ENCODE data around the gene VPS33B.
A peak's percentile ranks its signal among the peaks of the same experiment; 100 is the strongest.

The VPS33B gene

DNA sequence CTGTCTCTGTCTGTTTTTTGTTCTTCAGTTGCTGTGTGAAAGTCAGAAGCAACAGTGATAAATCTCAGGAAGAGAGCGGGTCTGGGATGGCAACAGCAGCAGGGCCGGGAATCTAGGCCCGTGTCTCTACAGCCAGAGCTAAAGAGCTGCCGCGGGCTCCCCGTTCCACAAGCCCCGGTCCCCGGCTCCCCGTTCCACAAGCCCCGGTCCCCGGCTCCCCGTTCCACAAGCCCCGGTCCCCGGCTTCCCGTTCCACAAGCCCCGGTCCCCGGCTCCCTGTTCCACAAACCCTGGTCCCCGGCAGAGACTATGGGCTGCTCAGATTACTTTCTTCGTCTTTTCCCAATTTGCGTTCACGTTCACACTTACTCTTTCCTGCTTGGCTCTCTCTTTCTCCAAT is 48.2 kb downstream of the VPS33B start:
- no peak for DNase-seq

DNA sequence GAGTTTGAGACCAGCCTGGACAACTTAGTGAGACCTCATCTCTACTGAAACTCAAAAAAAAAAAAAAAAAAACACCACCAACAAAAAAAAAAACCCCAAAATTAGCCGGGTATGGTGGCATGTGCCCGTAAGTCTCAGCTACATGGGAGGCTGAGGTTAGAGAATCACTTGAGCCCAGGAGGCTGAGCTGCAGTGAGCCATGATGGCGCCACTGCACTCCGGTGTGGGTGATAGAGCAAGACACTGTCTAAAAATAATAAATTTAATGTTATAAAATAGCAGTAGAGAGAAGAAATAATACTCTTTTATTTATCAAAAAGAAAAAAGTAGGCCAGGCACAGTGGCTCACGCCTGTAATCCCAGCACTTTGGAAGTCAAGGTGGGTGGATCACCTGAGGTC is 50.3 kb downstream of the VPS33B start:
- no peak for DNase-seq

DNA sequence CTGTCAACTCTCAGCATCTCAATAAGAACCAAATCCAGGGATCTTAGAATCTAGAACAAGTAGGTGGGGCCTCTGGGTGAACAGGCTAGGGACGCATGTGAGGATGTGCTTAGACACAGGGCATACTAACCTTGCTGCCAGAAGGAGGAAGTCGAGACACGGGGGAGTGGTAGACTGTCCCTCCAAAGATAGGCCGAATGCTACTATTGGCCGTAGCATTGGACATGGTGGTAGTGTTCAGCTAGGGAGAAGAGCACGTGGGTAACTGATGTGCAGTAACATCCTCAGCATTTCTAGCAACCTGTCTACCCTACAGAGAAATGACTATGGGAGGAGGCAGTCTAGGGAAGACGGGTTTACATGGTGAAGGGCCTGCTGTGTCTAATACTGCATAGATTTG is 52.1 kb downstream of the VPS33B start:
- DNase-seq = no peak

DNA sequence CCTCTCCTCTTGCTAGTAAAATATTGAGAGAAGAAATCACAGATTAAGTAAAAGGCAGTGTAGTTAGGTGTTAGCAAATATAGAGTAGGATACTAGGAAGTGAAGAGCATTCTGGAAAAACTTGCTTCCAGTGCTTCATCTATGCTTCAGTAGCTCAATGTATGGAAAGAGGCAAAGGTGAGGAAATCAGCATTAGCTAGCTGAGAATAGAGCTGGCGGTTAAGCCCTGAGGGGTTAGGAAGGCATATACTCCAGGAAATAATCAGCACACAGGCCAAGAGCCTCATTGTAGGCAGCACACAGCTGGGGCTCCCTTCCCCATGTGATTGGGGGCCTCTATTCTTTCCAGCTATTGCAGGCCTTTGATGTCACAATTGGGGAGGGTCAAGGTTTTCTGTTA is 54.0 kb downstream of the VPS33B start:
- DNase-seq = no peak

DNA sequence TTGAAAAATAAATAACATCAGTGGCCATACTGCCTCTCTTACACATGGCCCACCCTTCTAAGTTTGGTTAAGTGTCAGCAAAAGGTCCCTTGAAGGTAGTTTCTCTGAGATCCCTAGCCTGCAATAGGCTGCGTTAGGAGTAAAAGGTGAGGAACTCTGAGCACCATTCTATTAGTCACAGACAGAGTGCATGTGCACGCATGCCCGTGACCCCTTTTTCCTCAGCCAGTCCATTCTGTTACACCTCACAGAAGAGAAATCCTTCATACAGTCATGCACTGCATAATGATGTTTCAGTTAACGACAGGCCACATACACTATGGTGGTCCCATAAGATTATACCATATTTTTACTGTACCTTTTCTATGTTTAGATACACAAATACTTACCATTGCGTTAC is 55.2 kb downstream of the VPS33B start:
- no peak for DNase-seq

DNA sequence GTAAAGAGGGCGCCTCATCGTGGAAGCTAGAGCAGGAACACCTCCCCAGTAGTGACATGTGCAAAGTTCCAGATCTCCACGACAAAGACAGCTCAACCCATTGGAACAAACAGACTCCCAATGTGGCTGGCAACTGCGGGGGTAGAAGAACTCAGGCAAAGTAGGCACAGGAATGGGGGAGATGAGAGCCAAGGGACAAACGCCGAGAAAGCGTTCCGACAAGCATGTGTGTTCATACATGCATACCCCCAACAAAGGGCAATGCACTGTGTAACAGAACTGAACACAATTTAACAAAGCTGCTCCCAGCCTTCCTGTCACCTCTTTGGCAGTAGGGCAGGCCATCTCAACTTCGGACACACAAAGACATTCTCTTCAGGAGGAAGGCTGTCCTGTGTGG is 56.1 kb downstream of the VPS33B start:
- DNase-seq = no peak

DNA sequence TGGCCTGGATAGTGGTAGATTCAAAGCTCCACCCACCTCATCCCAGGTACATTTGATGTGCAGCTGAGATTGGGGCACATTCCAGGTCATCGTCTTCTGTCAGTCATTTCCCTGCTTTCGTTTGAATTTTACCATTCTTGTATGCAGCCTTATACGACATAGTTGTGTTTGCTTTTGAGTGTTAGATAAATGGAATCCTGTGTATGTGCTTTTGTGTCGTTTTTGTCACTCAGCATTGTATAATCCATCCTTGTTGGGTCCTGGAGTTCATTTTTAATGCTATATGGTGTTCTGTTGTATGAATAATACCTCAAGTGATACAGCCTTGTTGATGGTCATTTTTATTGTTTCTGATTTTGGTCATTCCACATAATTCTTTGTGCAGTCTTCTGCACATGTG is 60.4 kb downstream of the VPS33B start:
- no peak for DNase-seq

DNA sequence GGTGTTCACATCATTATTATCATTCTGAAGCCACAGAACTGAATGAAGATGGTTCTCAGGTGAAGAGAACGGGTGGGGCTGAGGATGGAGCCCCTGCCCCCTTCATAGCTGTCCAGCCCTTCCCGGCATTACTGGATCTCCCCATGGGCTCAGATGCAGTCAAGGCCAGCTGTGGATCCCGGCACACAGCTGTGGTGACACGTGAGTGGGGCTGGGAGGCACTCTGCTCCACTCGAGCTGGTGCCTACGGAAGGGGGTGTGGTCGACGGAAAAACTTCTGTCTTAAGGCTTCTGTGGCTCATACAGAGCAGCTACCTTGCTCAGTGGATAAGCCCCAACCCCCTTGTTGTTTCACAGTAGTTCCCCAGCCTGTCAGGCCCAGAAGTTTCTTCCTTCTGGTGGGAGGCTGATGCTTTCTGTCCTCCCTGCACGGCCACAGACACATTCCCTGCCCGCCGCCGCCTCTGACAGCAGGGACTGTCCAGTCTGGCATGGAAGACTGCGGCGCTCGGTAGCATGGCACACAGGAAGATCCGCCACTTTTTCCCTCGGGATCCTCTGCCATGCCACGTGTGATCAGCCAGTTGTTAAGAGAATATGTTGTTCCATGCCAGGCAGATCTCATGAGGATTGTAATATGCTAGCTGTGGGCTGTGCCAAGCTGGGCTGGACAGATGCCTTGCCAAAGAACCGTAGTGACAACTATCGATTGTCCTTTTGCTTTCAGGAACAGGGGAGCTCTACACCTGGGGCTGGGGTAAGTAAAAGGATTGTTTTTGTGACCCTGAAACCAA is 61.9 kb downstream of the VPS33B start:
- DNase-seq = no peak

DNA sequence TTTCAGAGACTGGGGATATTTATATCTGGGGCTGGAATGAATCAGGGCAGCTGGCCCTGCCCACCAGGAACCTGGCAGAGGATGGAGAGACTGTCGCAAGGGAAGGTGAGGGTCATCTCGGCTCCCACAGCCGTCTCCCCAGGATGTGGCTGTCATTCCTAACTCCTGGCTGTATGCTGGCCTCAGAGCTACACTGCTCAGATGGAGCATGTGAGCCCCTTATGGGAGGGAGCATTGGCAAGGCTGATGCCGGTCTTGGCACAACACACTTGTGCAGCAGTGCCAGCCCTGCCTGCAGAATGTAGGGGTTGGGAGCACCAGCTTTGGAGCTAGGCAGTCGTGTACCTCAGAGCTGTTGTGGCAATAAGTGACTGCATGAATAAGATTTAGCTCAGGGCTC is 62.5 kb downstream of the VPS33B start:
- DNase-seq = no peak

DNA sequence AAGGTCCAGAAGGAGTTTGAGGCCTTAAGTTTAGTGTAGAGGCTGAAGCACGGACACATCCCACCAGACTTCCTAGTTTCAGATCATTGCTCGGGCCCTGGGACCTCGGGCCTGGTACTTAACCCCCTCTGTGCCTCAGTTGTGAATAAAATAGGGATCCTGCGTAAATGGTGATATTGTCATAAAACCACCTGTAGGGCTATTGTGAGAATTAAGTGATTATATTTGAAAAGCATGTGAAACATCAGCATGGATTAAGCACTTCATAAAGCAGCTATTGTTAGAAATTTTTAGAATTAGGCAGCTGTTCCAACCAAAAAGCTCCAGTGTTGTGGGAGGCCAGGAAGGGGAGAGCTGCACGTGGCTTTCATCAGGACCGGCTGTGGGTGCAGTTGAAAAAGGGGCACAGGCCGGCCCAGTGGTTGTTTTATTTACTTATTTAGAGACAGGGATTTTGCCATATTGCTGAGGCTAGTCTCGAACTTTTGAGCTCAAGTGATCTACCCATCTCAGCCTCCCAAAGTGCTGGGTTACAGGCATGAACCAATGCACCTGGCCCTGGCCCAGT is 63.3 kb downstream of the VPS33B start:
- no peak for DNase-seq

DNA sequence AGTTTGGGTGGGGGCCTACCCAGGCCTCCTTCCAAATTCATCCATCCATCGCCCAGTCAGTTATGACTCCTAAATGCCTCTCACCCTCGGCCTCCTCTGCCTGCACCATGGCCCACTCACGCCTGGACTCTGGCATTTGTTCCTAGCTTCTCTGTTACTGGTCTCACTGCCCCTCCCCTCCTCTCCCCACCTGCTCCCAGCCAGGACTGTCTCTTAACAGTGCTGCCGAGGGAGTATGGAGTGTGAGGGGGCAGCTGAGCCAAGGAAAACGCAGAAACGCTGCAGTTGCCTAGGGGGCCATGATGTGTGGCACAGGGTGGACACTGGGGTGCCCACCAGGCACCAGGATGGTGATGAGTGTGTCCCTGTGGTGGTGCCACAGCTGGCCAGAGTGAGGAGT is 64.6 kb downstream of the VPS33B start:
- DNase-seq = no peak

DNA sequence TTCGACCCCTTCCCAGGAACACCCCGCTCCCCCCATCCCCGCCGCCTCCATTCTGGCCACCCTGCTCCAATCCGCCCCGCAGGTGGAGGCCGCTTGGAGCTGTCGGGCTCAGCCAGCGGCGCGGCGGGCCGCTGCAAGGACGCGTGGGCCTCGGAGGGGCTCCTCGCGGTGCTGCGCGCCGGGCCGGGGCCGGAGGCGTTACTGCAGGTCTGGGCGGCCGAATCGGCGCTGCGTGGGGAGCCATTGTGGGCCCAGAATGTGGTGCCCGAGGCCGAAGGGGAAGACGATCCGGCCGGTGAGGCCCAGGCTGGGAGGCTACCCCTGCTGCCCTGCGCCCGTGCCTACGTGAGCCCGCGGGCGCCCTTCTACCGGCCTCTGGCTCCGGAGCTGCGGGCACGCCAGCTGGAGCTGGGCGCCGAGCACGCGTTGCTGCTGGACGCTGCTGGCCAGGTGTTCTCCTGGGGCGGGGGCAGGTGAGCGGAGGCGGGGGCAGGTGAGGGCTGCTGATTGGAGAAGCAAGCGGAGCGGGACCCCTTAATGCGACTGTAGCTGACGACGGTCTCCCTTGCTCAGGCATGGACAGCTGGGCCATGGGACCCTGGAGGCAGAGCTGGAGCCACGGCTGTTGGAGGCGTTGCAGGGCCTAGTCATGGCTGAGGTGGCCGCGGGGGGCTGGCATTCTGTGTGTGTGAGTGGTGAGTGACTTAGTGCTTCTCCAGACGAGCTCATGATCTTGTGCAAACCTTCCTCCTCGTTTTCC is 65.2 kb downstream of the VPS33B start:
- no peak for DNase-seq

DNA sequence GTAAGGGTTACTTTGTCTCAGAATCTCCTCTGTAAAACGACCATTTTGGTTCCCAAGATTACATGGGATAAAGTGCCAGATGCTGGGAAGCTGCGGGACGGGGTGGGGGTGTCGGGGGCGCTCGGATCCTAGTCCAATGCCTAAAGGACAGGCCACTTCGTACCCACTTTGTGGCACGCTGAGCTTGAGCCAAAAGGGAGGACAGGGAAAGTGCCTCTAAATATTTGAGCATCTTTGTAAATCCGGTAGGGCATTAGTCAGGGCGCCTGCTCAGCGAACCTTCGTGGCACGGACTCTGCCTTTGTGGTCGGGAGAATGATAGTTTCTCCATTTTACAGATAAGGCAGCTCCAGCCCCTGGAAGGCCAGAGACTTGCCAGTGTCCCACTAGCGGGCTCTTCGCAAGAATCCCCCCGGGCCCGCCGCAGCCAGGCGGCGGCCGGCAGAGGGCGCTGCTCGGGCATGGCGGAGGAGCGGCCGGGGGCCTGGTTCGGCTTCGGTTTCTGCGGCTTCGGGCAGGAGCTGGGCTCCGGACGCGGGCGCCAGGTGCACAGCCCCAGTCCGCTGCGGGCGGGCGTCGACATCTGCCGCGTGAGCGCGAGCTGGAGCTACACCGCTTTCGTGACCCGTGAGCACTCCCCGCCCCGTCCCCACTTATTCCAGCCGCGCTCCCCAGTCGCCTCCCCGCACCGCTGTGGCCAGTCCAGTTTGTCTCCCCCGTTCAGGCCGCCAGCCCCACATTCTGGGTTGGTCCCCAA is 65.9 kb downstream of the VPS33B start:
- DNase-seq = peak; percentile 67

DNA sequence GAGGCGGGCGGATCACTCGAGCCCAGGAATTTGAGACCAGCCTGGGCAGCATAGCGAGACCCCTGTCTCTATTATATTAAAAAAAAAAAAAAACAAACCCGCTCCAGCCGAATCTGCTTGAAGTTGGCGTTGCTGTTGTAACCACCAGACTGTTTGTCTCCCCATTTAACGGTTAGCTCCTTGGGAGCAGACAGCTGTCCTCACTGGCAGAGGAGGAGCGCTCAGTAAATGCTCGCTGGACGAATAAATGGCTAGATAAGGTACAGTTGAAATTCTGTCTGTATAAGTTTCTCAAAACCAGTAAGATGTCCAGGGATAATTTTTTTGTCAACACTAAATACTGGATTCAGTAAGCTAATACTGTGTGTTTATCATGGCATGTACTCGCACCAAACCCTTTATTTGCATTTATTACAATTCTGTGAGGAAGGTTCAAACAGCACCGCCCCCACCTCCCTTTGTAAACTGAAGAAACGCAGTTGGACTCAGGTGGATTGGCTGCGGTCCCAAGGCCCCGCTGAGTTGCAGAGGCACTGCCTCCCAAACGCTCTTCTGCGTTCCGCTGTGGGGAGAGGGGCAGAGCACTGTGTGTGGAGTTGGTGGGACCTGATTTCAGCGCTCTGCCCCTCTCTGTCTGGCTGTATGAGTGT is 66.6 kb downstream of the VPS33B start:
- DNase-seq = no peak

DNA sequence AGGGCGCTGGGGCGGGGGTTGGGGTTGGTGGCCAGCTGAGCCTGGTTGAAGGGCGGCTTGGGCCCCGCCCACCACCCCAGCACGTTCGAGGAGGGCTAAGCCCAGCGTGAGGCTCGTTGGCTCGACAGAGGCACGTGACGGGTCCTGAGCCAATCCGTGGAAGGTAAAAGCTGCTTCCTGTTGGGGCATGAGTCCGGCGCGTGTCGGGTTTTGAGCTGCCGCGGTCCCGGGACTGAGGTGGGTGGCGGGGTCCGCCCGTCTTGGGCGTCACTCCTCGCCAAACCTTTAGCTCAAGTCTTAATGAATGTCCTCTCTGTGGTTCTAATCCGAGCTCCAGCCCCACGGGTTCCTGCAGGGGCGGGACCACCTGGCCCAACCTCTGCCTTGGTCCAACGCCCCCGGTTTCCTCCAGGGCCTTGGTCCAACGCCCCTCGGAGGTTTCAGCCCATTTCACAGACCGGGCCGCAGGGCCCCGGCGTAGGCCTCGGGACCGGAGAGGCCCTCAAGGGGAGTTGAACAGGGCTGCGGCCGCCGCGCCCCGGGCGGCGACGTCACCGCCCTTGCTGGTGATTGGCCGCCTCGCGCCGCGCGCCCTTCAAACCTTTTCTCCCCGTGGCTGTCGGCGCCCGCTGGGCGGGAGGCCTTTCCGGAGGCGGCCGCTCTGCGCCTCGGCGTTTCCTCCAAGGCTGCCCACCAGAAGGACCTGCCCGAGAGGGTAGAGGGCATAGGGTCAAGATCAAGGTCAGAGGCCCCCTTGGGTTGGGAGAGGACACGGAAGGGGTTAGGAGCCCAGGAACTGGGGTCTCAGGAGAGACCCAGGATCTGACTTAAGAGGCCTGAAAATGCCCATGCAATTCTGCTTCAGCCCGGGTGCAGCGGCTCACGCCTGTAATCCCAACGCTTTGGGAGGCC is 67.4 kb downstream of the VPS33B start, which contains the start of gene RCCD1:
TSS of gene RCCD1 (plus strand) at position 173 of the 912 bp plus-strand sequence. CDS start 1,851 bp downstream, outside the sequence.
- DNase-seq = peak; percentile 89

DNA sequence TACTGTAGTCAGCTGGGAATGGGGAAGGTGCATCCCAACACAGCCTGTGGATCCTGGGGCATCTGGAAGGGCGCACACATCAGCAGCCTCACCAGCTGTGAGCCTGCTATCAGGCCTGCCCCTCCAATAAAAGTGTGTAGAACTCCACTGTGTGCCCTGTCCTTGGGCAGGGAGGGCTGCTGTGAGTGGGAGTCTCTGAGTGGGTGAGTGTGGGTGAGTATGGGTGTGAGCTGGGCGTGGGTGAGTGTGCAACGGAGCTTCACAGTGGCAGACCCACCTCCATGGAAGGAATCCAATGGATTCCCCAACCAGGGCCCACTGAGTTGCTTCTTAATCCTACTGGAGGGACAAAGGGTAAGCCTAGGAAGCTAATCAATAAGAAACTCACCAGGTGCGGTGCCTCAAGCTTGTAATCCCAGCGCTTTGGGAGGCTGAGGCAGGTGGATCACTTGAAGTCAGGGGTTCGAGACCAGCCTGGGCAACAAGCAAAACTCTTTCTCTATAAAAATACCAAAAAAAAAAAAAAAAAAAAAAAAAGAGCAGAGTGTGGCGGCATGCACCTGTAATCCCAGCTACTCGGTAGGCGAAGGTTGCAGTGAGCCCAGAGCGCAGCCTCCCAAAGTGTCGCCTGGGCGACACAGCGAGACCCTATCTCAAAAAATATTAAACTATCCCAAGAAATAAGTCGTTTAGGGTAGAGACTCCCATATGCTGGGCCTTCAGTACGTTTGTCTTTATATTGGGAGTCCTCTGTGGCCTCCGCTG is 68.3 kb downstream of the VPS33B start:
- DNase-seq = no peak

DNA sequence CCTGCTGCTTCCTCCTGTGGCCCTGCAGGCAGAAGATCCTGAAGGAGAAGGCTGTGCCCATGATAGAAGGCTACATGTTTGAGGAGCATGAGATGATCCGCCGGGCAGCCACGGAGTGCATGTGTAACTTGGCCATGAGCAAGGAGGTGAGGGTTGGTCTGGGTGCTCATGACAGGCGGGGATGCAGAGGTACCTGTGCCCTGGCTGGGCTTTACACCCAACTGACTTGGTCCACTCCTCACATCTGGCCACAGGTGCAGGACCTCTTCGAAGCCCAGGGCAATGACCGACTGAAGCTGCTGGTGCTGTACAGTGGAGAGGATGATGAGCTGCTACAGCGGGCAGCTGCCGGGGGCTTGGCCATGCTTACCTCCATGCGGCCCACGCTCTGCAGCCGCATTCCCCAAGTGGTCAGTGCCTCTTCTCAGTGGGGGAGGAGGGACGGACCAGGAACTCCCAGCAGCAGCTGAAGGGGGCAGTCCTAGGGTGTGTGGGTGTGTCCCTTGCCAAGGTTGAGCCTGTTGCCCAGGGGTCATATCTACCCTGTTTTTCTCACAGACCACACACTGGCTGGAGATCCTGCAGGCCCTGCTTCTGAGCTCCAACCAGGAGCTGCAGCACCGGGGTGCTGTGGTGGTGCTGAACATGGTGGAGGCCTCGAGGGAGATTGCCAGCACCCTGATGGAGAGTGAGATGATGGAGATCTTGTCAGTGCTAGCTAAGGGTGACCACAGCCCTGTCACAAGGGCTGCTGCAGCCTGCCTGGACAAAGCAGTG is 69.3 kb downstream of the VPS33B start:
- DNase-seq = no peak

DNA sequence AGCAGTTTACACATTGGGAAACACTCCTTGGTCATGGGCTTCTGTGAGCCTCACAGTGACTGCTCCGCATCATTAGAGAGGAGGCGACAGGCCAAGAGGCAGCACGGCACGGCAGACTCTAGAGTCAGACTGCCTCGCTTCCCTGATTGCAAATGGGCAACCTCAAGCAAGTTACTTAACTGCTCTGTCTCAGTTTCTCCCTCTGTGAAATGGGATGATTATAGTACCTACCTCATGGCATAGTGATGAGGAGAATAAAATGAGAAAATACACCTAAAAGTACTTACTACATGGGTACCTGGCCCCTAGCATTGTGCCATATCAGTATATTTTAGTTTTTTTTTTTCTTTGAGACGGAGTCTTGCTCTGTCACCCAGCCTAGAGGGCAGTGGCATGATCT is 71.7 kb downstream of the VPS33B start:
- DNase-seq = no peak

DNA sequence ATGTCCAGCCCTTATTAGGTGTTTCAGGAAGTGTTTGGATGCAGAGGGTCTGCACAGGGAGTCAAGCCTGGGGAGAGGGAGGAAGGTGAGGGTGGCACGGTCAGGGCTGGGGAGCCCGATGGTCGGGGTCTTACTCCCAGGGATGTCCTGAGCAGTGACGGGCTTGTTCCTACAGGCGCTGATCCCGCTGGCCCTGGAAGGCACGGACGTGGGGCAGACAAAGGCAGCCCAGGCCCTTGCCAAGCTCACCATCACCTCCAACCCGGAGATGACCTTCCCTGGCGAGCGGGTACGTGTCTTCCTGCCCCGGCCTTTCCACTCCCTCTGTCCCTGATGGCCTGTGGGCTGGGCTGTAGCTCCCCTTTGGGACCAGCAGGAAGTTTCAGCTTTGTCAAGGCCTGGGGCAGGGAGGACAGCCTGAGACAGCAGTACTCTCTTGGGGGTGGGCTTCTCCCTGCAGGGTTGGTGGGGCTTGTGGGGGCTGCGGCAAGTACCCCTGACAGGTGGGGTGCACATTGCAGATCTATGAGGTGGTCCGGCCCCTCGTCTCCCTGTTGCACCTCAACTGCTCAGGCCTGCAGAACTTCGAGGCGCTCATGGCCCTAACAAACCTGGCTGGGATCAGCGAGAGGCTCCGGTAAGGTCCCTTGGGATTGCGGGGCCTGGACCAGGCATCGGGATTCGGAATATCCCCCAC is 72.3 kb downstream of the VPS33B start:
- no peak for DNase-seq
